AG08395 (cell line): Measurements from ENCODE around the gene RPL4.

Experiments used
- DNase-seq: peaks from one replicate; pipeline ENCODE4 v3.0.0; 2012; ENCODE audit warnings: mixed read lengths, low spot score

RPL4 gene

GRCh38 chr15:66454143-66454542 lies 50.5 kb downstream of the RPL4 start:
- DNase-seq = no peak

- DNase-seq = no peak
Measured at GRCh38 chr15:66452971-66453580, 51.6 kb downstream of the RPL4 start.

GRCh38 chr15:66452420-66452819 lies 52.2 kb downstream of the RPL4 start:
- no peak for DNase-seq
